Hindlimb muscle (tissue), 1 donor: ENCODE results near the gene BANF2. TPM values are rescaled to one million over a fixed set of nuclear protein-coding genes. Genes with fewer than 3 reads are reported as not detected.
"Not testable (repeated sequence)": the region's sequence is repeated elsewhere in the genome, so short reads cannot be mapped to it uniquely, and the experiment has no call there.

Experiments used
- DNase-seq: peaks from one replicate; pipeline ENCODE4 v3.0.0-alpha.2; 2013
- polyA plus RNA-seq: library from polyadenylated mRNA; unstranded; fragments of 120-200 nt; gene quantifications from one replicate; pipeline ENCODE4 v1.2.1, GENCODE V29; 2013; ENCODE audit not compliant: insufficient read length

Gene BANF2
- polyA plus RNA-seq, 1 donor = not detected

- DNase-seq = no peak
Observed at GRCh38 chr20:17767624-17768023, 67.9 kb downstream of the BANF2 start.

GRCh38 chr20:17768271-17768670, 68.5 kb downstream of the BANF2 start:
- DNase-seq = no peak

GRCh38 chr20:17769716-17770115, 70.0 kb downstream of the BANF2 start:
- not testable (repeated sequence) for DNase-seq

- DNase-seq = no peak
Observed at GRCh38 chr20:17771206-17772004, 71.6 kb downstream of the BANF2 start.

- no peak for DNase-seq
Observed at GRCh38 chr20:17772005-17772343, 72.2 kb downstream of the BANF2 start.

- DNase-seq = no peak
Observed at GRCh38 chr20:17773619-17774018, 73.9 kb downstream of the BANF2 start.

- no peak for DNase-seq
Observed at GRCh38 chr20:17775600-17775999, 75.8 kb downstream of the BANF2 start.

- no peak for DNase-seq
Observed at GRCh38 chr20:17776551-17776950, 76.8 kb downstream of the BANF2 start.

GRCh38 chr20:17779011-17779410, 79.2 kb downstream of the BANF2 start:
- not testable (repeated sequence) for DNase-seq

- no peak for DNase-seq
Observed at GRCh38 chr20:17782768-17783167, 83.0 kb downstream of the BANF2 start.

GRCh38 chr20:17783671-17784070, 83.9 kb downstream of the BANF2 start:
- DNase-seq = no peak

GRCh38 chr20:17785007-17785406, 85.2 kb downstream of the BANF2 start:
- DNase-seq = no peak

Other genes starting within 250 kb of the BANF2 start
- 2.4 TPM for gene BFSP1, start 168.6 kb upstream of the BANF2 start, polyA plus RNA-seq
- gene DSTN, start 129.9 kb upstream of the BANF2 start, polyA plus RNA-seq = 216 TPM
- gene RRBP1, start 17.7 kb upstream of the BANF2 start, polyA plus RNA-seq = 109 TPM